Activated CD4-positive, alpha-beta T cell treated with anti-CD3 and anti-CD28 coated beads, Interleukin-2, Interleukin-4, amounts not matched to agents 100 ng/mL and 50 ng/mL, durations not matched to agents 16 hours and 8 hours (primary cell): Measurements from ENCODE around the gene SLC39A11.
"Not testable (repeated sequence)": the region's sequence is repeated elsewhere in the genome, so short reads cannot be mapped to it uniquely, and the experiment has no call there.

ENCODE experiments used
- DNase-seq: peaks from one replicate; pipeline ENCODE4 v3.0.0-alpha.2; 2020; ENCODE audit warnings: low spot score

Gene SLC39A11

GRCh38 chr17:73092523-73093135 lies at the start of gene SLC39A11:
Gene SLC39A11 (minus strand): TSS chr17:73092688. CDS start chr17:73088764, 3,924 bp downstream.
- peak; percentile 94 for DNase-seq

- no peak for DNase-seq
These were observed 48.9 kb upstream of the SLC39A11 start for GRCh38 chr17:73141411-73141810.

- DNase-seq = no peak
These were observed 48.1 kb upstream of the SLC39A11 start for GRCh38 chr17:73140566-73140965.

GRCh38 chr17:73139296-73139695 lies 46.8 kb upstream of the SLC39A11 start:
- no peak for DNase-seq

GRCh38 chr17:73138541-73139138 lies 46.2 kb upstream of the SLC39A11 start:
- no peak for DNase-seq

- DNase-seq = no peak
These were observed 44.9 kb upstream of the SLC39A11 start for GRCh38 chr17:73137376-73137775.

- no peak for DNase-seq
These were observed 43.3 kb upstream of the SLC39A11 start for GRCh38 chr17:73135766-73136165.

GRCh38 chr17:73133911-73134649 lies 41.6 kb upstream of the SLC39A11 start:
- no peak for DNase-seq

GRCh38 chr17:73132085-73132492 lies 39.6 kb upstream of the SLC39A11 start:
- DNase-seq = no peak

GRCh38 chr17:73131439-73131838 lies 39.0 kb upstream of the SLC39A11 start:
- DNase-seq = not testable (repeated sequence)

- no peak for DNase-seq
These were observed 38.5 kb upstream of the SLC39A11 start for GRCh38 chr17:73130977-73131376.

GRCh38 chr17:73128496-73128895 lies 36.0 kb upstream of the SLC39A11 start:
- no peak for DNase-seq

GRCh38 chr17:73126716-73127473 lies 34.4 kb upstream of the SLC39A11 start:
- DNase-seq = no peak

GRCh38 chr17:73123606-73124320 lies 31.3 kb upstream of the SLC39A11 start:
- no peak for DNase-seq

GRCh38 chr17:73122953-73123605 lies 30.6 kb upstream of the SLC39A11 start:
- DNase-seq = no peak

- no peak for DNase-seq
These were observed 29.0 kb upstream of the SLC39A11 start for GRCh38 chr17:73121506-73121905.

GRCh38 chr17:73119631-73120030 lies 27.1 kb upstream of the SLC39A11 start:
- DNase-seq = no peak

GRCh38 chr17:73118951-73119391 lies 26.5 kb upstream of the SLC39A11 start:
- no peak for DNase-seq

- DNase-seq = no peak
These were observed 25.7 kb upstream of the SLC39A11 start for GRCh38 chr17:73118139-73118538.

- DNase-seq = no peak
These were observed 19.8 kb upstream of the SLC39A11 start for GRCh38 chr17:73112246-73112645.

GRCh38 chr17:73111386-73111785 lies 18.9 kb upstream of the SLC39A11 start:
- no peak for DNase-seq
